HG02588 (cell line): ENCODE data around the gene PHF12.

Source experiments
- ATAC-seq: cut with Tn5 transposase; IDR thresholded peaks from one replicate; pipeline ENCODE4 v1.9.1; 2021; ENCODE audit warnings: mild to moderate bottlenecking, moderate library complexity; ENCODE audit not compliant: unreplicated experiment

The PHF12 gene

DNA sequence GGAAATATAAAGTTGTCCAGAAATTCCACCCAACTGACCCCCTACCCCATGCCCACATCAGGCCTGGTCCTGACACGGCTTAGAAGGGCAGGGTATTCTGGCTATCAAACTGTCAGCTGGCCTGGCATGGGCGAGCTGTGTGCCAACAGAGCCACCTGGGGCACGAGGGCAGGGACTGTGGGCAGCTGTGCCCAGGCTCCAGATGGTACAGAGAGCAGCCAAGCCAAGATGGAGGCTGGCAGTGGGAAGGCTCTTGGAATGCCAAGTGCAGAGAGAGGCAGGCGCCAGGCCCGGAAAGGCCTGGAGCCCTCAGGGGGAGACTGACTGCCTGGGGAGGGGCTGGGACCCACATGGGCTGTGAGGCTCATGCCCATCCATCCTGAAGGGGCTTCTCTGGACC lies 24.3 kb upstream of the PHF12 start:
- no peak for ATAC-seq

GRCh38 chr17:28975031-28975430 lies 23.7 kb upstream of the PHF12 start:
- no peak for ATAC-seq

DNA sequence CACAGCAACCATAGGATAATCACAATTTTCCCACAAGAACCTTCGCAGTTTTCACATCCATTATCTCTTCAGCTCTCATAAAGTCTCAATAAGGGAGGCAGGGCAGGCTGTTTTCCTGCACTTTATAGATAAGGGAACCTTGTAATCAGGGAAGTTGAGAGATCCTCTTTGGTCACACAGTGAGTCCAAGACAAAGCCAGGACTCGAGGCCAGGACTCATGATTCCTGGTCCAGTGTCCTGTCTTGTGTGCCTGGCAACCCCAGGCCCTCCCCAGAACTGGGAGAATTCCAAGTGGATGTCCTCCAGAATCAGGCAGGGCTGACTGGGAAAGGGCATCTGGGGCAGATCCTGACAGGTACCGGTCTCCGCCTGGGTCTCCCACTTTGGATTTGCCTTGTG lies 23.1 kb upstream of the PHF12 start:
- ATAC-seq, result no peak

- no peak for ATAC-seq
Measured at GRCh38 chr17:28973425-28973824, 22.1 kb upstream of the PHF12 start.

- ATAC-seq, result no peak
Measured at GRCh38 chr17:28972437-28972836, 21.1 kb upstream of the PHF12 start.

- ATAC-seq, result no peak
Measured at GRCh38 chr17:28970879-28971278, 19.6 kb upstream of the PHF12 start.

GRCh38 chr17:28969706-28970393 lies 18.5 kb upstream of the PHF12 start:
- ATAC-seq, result no peak

GRCh38 chr17:28968914-28969295 lies 17.6 kb upstream of the PHF12 start:
- ATAC-seq, result no peak

DNA sequence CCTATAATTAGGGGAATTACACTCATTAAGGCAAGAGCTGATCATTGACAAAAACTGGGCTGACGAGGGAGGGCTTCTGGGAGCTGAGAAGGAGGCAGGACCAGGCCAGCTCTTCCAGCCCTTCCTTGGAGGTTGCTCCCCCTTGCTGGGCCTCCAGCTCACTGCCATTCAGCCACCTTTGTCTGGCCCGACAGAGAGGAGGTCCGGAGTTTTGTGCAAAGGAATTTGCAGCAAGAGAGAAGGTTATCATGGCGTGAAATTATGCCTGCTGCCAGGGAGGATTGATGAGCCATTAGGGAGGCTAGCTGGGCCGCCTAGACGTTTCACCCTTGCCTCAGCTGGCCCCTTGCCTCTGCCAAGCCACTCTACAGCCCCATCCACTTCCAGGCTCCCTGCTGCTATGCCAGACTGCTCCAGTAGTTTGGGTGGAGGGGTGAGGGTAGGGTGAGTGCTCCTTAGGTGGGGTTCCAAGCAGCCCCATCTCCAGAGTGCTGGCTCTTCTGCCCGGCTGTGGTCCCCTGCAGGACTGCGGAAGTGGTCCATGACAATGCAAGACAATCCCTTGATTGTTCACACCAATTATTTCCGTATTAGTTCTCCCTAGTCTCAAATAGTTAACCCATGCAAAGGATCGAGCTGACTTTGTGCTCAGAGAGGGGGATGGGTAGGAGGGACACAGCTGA lies 17.1 kb upstream of the PHF12 start:
- no peak for ATAC-seq

DNA sequence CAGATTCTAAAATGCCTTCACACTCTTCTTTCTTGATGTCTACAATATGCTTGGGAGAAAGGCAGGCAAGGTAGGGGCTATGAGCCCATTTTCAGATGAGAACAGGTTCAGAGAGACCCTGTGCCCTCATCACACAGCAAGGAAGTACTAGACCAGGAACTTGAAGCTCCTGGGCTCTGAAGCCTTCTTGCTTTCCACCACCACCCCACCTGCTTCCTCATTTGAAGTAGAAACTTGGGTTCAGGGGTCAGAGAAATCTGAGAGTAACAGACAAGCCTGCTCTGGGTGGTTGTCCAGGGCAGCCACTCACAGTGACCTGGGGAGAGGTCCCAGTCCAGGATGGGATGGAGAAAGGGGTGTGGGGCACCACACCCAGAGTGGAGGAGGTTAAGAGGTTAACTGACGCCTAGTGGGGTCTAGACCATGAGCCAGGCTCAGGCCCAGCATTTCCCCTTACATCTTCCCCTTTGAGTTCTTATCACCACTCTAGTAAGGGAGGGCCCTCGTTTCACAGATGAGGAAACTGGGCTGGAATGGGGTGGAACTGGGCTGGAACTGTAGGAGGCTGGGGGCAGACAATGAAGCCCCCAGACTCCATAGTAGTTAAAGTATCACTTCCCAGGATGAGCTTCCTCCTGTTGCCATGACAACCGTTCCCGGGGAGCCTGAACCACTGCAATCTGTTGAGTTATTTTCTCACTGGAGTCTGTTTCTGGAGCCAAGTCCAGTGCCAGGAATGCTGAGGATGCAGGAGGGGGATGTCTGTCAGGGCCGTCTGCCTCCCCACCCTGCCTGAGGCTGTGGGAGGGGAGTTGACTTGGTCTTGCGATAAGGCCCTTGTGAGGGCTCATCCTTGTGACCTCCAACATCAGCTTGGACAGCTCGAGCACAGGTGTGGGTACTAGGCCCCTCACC lies 16.2 kb upstream of the PHF12 start:
- ATAC-seq, result no peak

- no peak for ATAC-seq
Measured at GRCh38 chr17:28963841-28964240, 12.5 kb upstream of the PHF12 start.

DNA sequence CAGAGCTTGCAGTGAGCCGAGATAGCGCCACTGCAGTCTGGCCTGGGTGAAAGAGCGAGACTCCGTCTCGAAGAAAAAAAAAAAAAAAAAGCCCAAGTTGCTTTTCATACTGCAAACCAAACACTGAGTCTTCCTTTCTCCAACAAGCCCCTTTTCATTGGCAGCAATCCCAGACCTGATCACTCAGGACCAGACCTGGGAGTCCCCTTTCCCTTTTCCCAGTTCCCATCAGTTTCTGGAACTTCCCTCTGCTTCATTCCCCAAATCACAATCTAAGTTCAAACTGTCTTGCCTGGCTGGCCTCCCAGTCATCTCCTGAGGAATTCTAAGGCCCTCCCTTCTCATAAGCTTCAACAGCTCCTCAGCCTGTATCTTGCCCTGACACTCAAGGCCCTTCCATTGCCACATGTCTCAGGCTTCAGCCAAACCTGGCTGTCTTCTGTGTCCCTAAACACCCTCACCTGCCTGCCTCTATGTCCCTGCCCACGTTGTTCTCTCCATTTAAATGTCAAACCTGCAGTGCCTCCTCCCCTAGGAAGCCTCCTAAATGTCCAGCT lies 11.8 kb upstream of the PHF12 start:
- no peak for ATAC-seq

DNA sequence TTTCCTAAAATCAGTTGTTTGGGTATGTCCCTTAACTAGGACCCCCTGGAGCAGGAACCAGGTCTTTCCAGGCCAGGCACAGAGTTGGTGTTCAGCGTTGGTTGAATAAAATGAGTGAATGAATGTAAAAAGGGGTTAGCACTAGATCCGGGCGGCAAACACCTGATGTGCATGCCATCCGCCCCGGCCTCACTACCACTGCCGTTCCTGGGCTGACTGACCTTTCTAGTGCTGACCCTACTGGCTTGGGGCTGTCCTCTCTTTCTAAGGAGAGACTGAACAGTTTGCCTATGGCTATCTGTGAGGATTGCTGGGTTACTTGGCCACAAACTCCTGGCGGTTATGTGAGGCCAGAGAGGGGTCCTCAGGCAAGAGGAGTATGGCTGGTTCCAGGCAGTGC lies 10.1 kb upstream of the PHF12 start:
- ATAC-seq, result no peak

DNA sequence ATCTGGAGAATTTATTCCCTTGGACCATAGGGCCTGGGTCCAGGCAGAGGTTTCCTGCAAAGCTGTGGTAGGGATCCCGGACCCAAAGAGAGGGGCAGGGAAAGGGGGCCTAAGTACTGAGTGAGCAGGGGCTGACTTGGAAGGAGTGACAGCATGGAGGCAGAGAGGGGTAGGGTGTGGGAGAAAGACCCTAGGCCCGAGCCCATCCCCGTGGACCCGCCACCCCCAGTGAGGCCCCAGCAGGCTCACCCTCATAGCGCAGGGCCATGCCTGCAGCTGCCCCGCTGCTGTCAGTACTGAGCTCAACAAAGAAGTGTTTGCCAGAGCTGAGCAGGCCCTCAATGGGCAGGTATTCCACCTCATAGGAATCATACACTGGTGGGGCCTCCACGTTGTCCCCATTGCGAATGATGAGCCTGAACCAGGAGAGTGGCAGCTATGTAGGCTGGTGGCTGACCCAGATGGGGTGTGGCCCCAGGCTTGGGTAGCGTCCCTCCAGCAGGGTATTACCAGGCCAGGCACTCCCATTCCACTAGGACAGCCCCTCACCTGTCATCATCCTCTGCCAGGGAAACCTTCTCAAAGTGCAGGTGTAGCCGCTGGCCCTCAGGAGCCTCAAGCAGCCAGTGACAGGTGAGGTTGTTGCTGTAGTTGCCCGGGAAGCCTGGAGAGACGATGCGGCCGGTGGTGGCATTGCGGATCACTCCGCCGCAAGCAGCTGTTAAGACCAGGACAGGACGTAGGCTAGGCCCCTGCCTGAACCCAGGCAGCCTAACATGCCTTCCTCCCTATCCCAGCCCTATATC lies 9.1 kb upstream of the PHF12 start:
- ATAC-seq, result no peak

GRCh38 chr17:28959471-28959871 lies 8.2 kb upstream of the PHF12 start:
- ATAC-seq, result no peak

DNA sequence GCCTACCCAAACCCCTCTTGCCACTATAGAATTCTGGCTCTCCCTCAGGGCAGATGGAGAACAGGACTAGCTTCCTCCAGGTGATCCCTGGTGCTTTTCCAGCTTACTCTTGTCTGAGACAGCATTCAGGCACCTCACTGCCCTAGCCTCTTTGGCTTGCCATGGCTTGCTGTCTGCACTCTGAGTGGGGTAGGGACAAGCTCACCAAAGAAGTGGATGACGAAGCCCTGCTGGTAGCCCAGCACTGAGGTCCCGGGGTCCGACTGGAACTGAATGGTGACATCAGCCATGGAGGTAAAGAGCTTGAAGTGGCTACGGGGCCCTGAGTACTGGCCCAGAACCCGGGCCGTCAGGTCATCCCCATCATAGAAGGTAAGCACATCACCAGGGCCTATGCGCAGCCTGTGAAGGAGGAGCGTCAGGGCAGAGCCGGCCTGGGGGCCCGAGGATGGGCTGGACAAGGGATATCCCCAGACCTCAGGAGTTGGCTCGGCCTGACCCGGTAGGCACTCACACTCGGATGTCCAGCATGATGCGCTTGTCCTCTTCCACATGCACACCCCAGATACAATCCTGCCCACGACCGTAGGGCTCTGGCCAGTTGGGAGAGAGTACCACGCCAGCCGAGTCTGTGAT lies 7.6 kb upstream of the PHF12 start:
- no peak for ATAC-seq

- no peak for ATAC-seq
Measured at GRCh38 chr17:28957992-28958355, 6.7 kb upstream of the PHF12 start.

GRCh38 chr17:28957277-28957991 lies 6.1 kb upstream of the PHF12 start:
- ATAC-seq, result no peak

DNA sequence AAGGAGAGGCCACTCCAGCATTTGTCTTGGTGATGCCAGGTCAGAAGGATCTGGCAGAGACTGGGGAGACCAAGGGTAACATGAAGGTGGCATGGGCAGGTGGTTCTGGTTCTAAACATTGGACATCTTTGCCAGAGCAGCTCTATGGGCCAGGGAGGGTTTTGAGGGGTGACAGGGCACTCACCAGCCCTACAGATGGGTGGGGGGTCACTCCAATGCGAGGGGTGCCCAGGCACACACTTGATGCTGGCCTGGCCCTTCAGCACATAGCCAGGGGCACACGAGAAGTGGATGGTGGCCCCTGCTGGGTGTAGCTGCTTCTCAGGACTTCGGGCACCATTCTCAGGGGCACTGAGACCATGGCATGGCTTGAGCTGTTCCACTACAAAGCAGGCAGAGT lies 5.5 kb upstream of the PHF12 start:
- ATAC-seq, result no peak

- no peak for ATAC-seq
Measured at GRCh38 chr17:28956112-28956511, 4.8 kb upstream of the PHF12 start.
